ENCODE measurements around the gene MESP1. TPM values are rescaled to one million over a fixed set of nuclear protein-coding genes. Genes with fewer than 3 reads are reported as not detected.
"Not testable (repeated sequence)": the region's sequence is repeated elsewhere in the genome, so short reads cannot be mapped to it uniquely, and the experiment has no call there.

The MESP1 gene
- total and polyA plus RNA-seq, 2 of the 8 experiments (the other 6 are each of a cell fraction or from before 2014, with no cell fraction given), result 0.15 to 0.23 TPM

- H2AK5ac ChIP-seq (ENCODE audit: low read depth, low read length); H2BK120ac ChIP-seq (replicated peaks; ENCODE audit: low read depth, low read length); H2BK15ac ChIP-seq (ENCODE audit: low read length); H3K4ac ChIP-seq (replicated peaks; ENCODE audit: insufficient read length, low read depth, low read length); H3K18ac ChIP-seq (ENCODE audit: extremely low read depth, low read length); H2AFZ ChIP-seq (ENCODE audit: low read length); H3K4me3 ChIP-seq (ENCODE audit: extremely low read depth in 1 of 4, insufficient read depth in 2 of 4, low read depth in 3 of 4, low read length in 4 of 4); H3K36me3 ChIP-seq (ENCODE audit: control insufficient read depth in 2 of 4, insufficient read depth in 4 of 4, low read length in 3 of 4); H4K5ac ChIP-seq (ENCODE audit: insufficient read length, low read depth, low read length); POLR2A ChIA-PET (ENCODE audit: partially characterized antibody); H2BK12ac ChIP-seq (ENCODE audit: low read depth, low read length); H3K9ac ChIP-seq (replicated peaks in 1 of 4; ENCODE audit: extremely low read depth in 1 of 4, low read depth in 3 of 4, low read length in 3 of 4); H2BK20ac ChIP-seq (ENCODE audit: low read length); H3K27me3 ChIP-seq (replicated peaks in 1 of 4; ENCODE audit: control insufficient read depth in 3 of 4, extremely low read depth in 1 of 4, insufficient read depth in 3 of 4, low read length in 3 of 4); H3K4me1 ChIP-seq (replicated peaks in 1 of 4; ENCODE audit: control insufficient read depth in 3 of 4, insufficient read depth in 4 of 4, low read length in 3 of 4); H3K14ac ChIP-seq (ENCODE audit: insufficient read length); H3K79me2 ChIP-seq (ENCODE audit: control insufficient read depth in 1 of 2, insufficient read depth in 2 of 2, low read length in 2 of 2); H4K91ac ChIP-seq (replicated peaks; ENCODE audit: insufficient read length, low read length); H3K27ac ChIP-seq (ENCODE audit: low read depth, low read length); H3K4me2 ChIP-seq (ENCODE audit: insufficient read depth in 1 of 2, low read depth in 2 of 2, low read length in 2 of 2); H2BK5ac ChIP-seq (ENCODE audit: low read depth, low read length); H3K79me1 ChIP-seq (ENCODE audit: low read depth, low read length); H4K20me1 ChIP-seq (replicated peaks in 1 of 2; ENCODE audit: control insufficient read depth in 1 of 2, insufficient read depth in 2 of 2, low read length in 2 of 2); DNase-seq (ENCODE audit: low read depth in 1 of 2, low spot score in 2 of 2); H3K9me3 ChIP-seq (ENCODE audit: insufficient read depth in 2 of 2, low read depth in 1 of 2, low read length in 1 of 2); H4K8ac ChIP-seq (ENCODE audit: extremely low read depth, insufficient read depth, low read length); H3K56ac ChIP-seq (replicated peaks; ENCODE audit: insufficient read length, low read depth, low read length); H3K23me2 ChIP-seq (ENCODE audit: low read depth, low read length); H3K23ac ChIP-seq (ENCODE audit: insufficient read length); FAIRE-seq: not testable (repeated sequence)
- 90% methylated on average over 4 of the region's 4 CpGs; no CpG with 5 or more reads in 1 of the 2 experiments for WGBS, 2 experiments (ENCODE audit: extremely low coverage in 1 of 2, insufficient coverage in 1 of 2, insufficient read length in 1 of 2, insufficient replicate concordance in 2 of 2, low coverage in 1 of 2, low lambda C conversion rate in 2 of 2, missing lambda C conversion rate in 1 of 2)
- CTCF ChIA-PET (ENCODE audit: partially characterized antibody), result interaction anchor here (1.4 kb wide), 1 partner anchor 10 kb away, joined by 5 read pairs; no protein-coding TSS in a partner anchor
Observed at GRCh38 chr15:89788585-89788984, 37.5 kb upstream of the MESP1 start.
